ENCODE results near the gene ST3GAL3. TPM values are rescaled to one million over a fixed set of nuclear protein-coding genes. Genes with fewer than 3 reads are reported as not detected.

Gene ST3GAL3
- total and polyA plus RNA-seq, 2 of the 13 experiments (the other 11 are each of a cell fraction or from before 2014, with no cell fraction given): 5.1 to 8.1 TPM

DNA sequence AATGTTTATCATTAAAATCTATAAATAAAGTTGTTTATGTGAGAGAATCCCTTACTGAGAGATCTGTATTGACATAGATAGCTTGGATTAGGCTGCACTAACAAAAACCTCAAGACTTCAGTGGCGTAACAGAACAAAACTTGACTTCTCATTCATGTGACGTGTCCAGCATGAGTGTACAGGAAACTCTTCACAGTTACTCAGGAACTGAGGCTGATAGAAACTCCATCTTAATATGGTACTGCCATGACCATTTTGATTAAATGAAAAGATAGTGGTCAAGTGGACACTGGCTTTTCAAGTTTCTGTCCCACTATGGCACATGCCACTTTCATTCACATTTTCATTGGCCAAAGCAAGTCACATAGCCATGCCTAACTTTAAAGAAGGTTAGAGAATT is 3.7 kb downstream of the ST3GAL3 start (continued):
- TF ChIP-seq, protein P1, sequence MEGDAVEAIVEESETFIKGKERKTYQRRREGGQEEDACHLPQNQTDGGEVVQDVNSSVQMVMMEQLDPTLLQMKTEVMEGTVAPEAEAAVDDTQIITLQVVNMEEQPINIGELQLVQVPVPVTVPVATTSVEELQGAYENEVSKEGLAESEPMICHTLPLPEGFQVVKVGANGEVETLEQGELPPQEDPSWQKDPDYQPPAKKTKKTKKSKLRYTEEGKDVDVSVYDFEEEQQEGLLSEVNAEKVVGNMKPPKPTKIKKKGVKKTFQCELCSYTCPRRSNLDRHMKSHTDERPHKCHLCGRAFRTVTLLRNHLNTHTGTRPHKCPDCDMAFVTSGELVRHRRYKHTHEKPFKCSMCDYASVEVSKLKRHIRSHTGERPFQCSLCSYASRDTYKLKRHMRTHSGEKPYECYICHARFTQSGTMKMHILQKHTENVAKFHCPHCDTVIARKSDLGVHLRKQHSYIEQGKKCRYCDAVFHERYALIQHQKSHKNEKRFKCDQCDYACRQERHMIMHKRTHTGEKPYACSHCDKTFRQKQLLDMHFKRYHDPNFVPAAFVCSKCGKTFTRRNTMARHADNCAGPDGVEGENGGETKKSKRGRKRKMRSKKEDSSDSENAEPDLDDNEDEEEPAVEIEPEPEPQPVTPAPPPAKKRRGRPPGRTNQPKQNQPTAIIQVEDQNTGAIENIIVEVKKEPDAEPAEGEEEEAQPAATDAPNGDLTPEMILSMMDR (CRISPR knock-in tag; IDR thresholded peaks at IDR 0.05): no peak
- TF ChIP-seq PAF1 (CRISPR knock-in tag; IDR thresholded peaks at IDR 0.05) (no peak), ZNF225 (CRISPR knock-in tag; IDR thresholded peaks at IDR 0.05) (no peak)

DNA sequence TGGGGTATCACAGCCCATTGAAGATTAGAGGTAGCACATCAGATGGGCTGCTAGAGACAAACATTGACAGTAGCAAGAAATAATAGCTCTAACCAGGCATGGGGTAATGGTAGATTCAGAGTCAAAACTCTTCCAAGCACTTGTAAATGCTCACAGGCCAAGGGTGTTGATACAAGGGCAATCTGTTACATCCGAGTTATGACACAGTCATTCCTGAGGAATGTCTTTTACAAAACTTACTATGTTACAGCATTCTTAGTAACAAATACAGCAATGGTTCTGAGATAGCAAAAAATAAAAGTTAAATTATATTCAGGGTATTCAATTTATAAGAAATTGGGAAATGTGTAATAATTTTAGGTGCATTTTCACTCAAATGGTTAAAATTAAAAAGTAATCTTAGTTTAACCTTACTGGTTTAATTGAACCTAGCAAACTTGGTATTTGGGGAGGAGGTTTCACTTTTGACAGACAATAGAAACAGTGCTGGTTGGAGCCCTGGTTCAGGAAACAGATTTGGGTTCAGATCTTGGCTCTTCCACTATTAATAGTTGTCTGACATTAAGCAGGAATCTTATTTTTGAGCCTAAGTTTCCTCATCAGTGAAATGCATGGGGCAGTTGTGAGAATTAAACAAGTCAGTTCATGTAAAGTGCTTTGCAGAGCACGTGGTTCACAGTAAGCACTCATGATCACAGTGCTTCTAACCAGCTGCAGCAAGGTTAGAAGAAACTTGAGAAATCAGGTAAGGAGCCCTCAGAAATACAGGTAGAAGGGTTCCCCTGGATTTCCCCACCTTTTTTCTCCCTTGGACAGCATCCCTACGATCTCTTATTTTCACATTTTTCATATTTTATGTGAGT is 4.4 kb downstream of the ST3GAL3 start:
- ATAC-seq (no peak), DNase-seq (ENCODE audit: low spot score) (no peak), FAIRE-seq (no peak)
- 93% methylated on average over 3 of the region's 3 CpGs for WGBS (ENCODE audit: low lambda C conversion rate)
- H3K79me2 ChIP-seq (ENCODE audit: insufficient read depth, low read length): peaks cover 18% of the 10 kb centered on the region
- ChIA-PET CTCF (ENCODE audit: low intra/inter-chr PET ratio, low total read pairs) (no interaction called here), POLR2A (no interaction called here)
- H4K20me1 ChIP-seq (ENCODE audit: insufficient read depth, low read length): no peaks in the 10 kb centered on the region
- no peak for TF ChIP-seq ISX (CRISPR knock-in tag; conservative IDR thresholded peaks at IDR 0.05)
- TF ChIP-seq HCFC1 (IDR thresholded peaks at IDR 0.05; ENCODE audit: low read depth, low read length): no peak
- TF ChIP-seq ZNF446 (CRISPR knock-in tag; IDR thresholded peaks at IDR 0.05): no peak
- TF ChIP-seq ZNF12 (CRISPR knock-in tag; IDR thresholded peaks at IDR 0.05): no peak
- no peak for TF ChIP-seq ZNF792 (CRISPR knock-in tag; IDR thresholded peaks at IDR 0.05)
- TF ChIP-seq, protein P2, sequence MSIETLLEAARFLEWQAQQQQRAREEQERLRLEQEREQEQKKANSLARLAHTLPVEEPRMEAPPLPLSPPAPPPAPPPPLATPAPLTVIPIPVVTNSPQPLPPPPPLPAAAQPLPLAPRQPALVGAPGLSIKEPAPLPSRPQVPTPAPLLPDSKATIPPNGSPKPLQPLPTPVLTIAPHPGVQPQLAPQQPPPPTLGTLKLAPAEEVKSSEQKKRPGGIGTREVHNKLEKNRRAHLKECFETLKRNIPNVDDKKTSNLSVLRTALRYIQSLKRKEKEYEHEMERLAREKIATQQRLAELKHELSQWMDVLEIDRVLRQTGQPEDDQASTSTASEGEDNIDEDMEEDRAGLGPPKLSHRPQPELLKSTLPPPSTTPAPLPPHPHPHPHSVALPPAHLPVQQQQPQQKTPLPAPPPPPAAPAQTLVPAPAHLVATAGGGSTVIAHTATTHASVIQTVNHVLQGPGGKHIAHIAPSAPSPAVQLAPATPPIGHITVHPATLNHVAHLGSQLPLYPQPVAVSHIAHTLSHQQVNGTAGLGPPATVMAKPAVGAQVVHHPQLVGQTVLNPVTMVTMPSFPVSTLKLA (IDR thresholded peaks at IDR 0.05): no peak
- no peak for TF ChIP-seq ZNF713 (CRISPR knock-in tag; IDR thresholded peaks at IDR 0.05)
- no peak for TF ChIP-seq ZBTB8A (CRISPR knock-in tag; IDR thresholded peaks at IDR 0.05; ENCODE audit: borderline replicate concordance, low read depth)
- no peak for TF ChIP-seq ARID5B (CRISPR knock-in tag; IDR thresholded peaks at IDR 0.05)
- no peak overlapping the region for H3K4me2 ChIP-seq (ENCODE audit: low read depth, low read length)
- no TSS peak for BruUV-seq (replicated peaks)
- no peaks in the 10 kb centered on the region for H3K36me3 ChIP-seq (replicated peaks in 1 of 2; ENCODE audit: control insufficient read depth in 1 of 2, insufficient read depth in 2 of 2, low read length in 2 of 2)
- H2AFZ ChIP-seq (ENCODE audit: low read length): no peak overlapping the region
- intact Hi-C loops (cut with micrococcal nuclease; ENCODE audit: unreplicated experiment) (no loop called here), in situ Hi-C loops (cut with HindIII; ENCODE audit: extremely low pct_ligation_motif_present, low pct_unique_long_range_greater_than_20kb) (no loop called here)
- H3K27ac ChIP-seq (ENCODE audit: extremely low read length, insufficient read depth, low read length): no peak overlapping the region
- H3K4me1 ChIP-seq (ENCODE audit: insufficient read depth, low read length): peaks cover 28% of the 10 kb centered on the region
- H3K27me3 ChIP-seq (ENCODE audit: control insufficient read depth in 1 of 2, insufficient read depth in 2 of 2, low read length in 2 of 2): no peaks in the 10 kb centered on the region; a peak in 1 of 5 replicates
- H3K4me3 ChIP-seq (replicated peaks in 1 of 3; ENCODE audit: insufficient read depth in 1 of 3, low read depth in 2 of 3, low read length in 3 of 3): no peak overlapping the region
- H3K9ac ChIP-seq (ENCODE audit: insufficient read depth, low read depth, low read length): no peak overlapping the region
- H3K9me3 ChIP-seq (ENCODE audit: low read length): no peaks in the 10 kb centered on the region

All from HepG2 (cell line).